K562 (cell line): ENCODE results near the gene MAP3K19. TPM values are rescaled to one million over a fixed set of nuclear protein-coding genes. Genes with fewer than 3 reads are reported as not detected.
A peak's percentile ranks its signal among the peaks of the same experiment; 100 is the strongest.

Source experiments
- ASH1L ChIP-seq: fragments of 450-650 bp; IDR thresholded peaks from 2 replicates; pipeline ENCODE4 v1.6.1; 2018; ENCODE audit warnings: borderline replicate concordance, mild to moderate bottlenecking, low read depth; ENCODE audit not compliant: partially characterized antibody
- ATF6 ChIP-seq: sonication (generic); formaldehyde crosslinking; IDR thresholded peaks from 2 replicates; pipeline ENCODE4 v1.4.0; 2020; ENCODE audit warnings: mild to moderate bottlenecking, missing genetic modification reagents
- BHLHE40 ChIP-seq: IDR thresholded peaks from 2 replicates; pipeline ENCODE4 v1.6.1; 2011; ENCODE audit warnings: low read length, improper control_type of control experiment
- BRCA1 ChIP-seq, 2 experiments: fragments of 450-650 bp in 1 of 2; sonication (generic) in 1 of 2; formaldehyde crosslinking in 1 of 2; IDR thresholded peaks; 2 replicates each; pipeline versions ENCODE4 v1.5.0 to v1.6.1; 2017 to 2020; ENCODE audit warnings: mild to moderate bottlenecking in 1 of 2, missing genetic modification reagents in 1 of 2
- CC2D1A ChIP-seq: fragments of 450-650 bp; IDR thresholded peaks from 2 replicates; pipeline ENCODE4 v1.6.1; 2017; ENCODE audit warnings: mild to moderate bottlenecking
- CHCHD3 ChIP-seq: fragments of 250-450 bp; sonication (Bioruptor Pico); IDR thresholded peaks from 2 replicates; pipeline ENCODE4 v2.1.2; 2022; ENCODE audit warnings: mild to moderate bottlenecking
- COPS2 ChIP-seq: fragments of 450-650 bp; conservative IDR thresholded peaks from 2 replicates; pipeline ENCODE4 v1.6.1; 2016; ENCODE audit warnings: mild to moderate bottlenecking, moderate library complexity
- CREM ChIP-seq: IDR thresholded peaks from 2 replicates; pipeline ENCODE4 v1.6.1; 2014; ENCODE audit warnings: antibody characterized with exemption, low read depth
- CXXC5 ChIP-seq: fragments of 250-450 bp; sonication (Bioruptor Pico); IDR thresholded peaks from 2 replicates; pipeline ENCODE4 v1.8.0; 2022; ENCODE audit warnings: inconsistent platforms, mild to moderate bottlenecking, moderate library complexity
- FOXP1 ChIP-seq: sonication (generic); formaldehyde crosslinking; IDR thresholded peaks from 2 replicates; pipeline ENCODE4 v1.8.0; 2022; ENCODE audit warnings: mild to moderate bottlenecking, missing genetic modification reagents
- GABPB1 ChIP-seq: sonication (generic); formaldehyde crosslinking; IDR thresholded peaks from 2 replicates; pipeline ENCODE4 v1.8.0; 2022; ENCODE audit warnings: mild to moderate bottlenecking, missing genetic modification reagents
- GTF2F1 ChIP-seq: IDR thresholded peaks from 2 replicates; pipeline ENCODE4 v1.6.1; 2011; ENCODE audit warnings: low read depth, low read length, improper control_type of control experiment
- HNRNPLL ChIP-seq: fragments of 200-400 bp; formaldehyde crosslinking; IDR thresholded peaks from 2 replicates; pipeline ENCODE4 v1.6.1; 2017; ENCODE audit warnings: low read length, low read depth, mild to moderate bottlenecking; ENCODE audit not compliant: poor library complexity, severe bottlenecking
- MCM5 ChIP-seq: fragments of 450-650 bp; IDR thresholded peaks from 2 replicates; pipeline ENCODE4 v1.6.1; 2016; ENCODE audit warnings: low read depth
- MEIS2 ChIP-seq: fragments of 450-650 bp; IDR thresholded peaks from 2 replicates; pipeline ENCODE4 v1.6.1; 2014; ENCODE audit warnings: mild to moderate bottlenecking; ENCODE audit not compliant: partially characterized antibody
- MLLT1 ChIP-seq, 2 experiments: fragments of 450-650 bp; IDR thresholded peaks; 2 replicates each; pipeline ENCODE4 v1.6.1; 2016
- NONO ChIP-seq, 2 experiments: fragments of 200-400 bp in 1 of 2; fragments of 450-650 bp in 1 of 2; formaldehyde crosslinking in 1 of 2; IDR thresholded peaks; 2 replicates each; pipeline ENCODE4 v1.6.1; 2017; ENCODE audit warnings: low read depth in 2 of 2, mild to moderate bottlenecking in 2 of 2, moderate library complexity in 2 of 2, low read length in 1 of 2
- NR2C1 ChIP-seq, 2 experiments: fragments of 450-650 bp; IDR thresholded peaks; 2 replicates each; pipeline ENCODE4 v1.6.1; 2017; ENCODE audit warnings: mild to moderate bottlenecking in 2 of 2, antibody characterized with exemption in 1 of 2, inconsistent platforms in 1 of 2, missing compliant biosample characterization in 1 of 2, missing genetic modification characterization in 1 of 2
- POLR2G ChIP-seq: fragments of 200-400 bp; formaldehyde crosslinking; IDR thresholded peaks from 2 replicates; pipeline ENCODE4 v1.6.1; 2017; ENCODE audit warnings: low read depth, mild to moderate bottlenecking, antibody characterized with exemption, low read length, moderate library complexity
- TAF7 ChIP-seq: fragments of 450-650 bp; IDR thresholded peaks from 2 replicates; pipeline ENCODE4 v1.6.1; 2016; ENCODE audit warnings: missing genetic modification characterization, missing compliant biosample characterization
- XRCC5 ChIP-seq: fragments of 200-400 bp; formaldehyde crosslinking; IDR thresholded peaks from 2 replicates; pipeline ENCODE4 v1.6.1; 2017; ENCODE audit warnings: low read depth, mild to moderate bottlenecking, low read length
- ZFX ChIP-seq: sonication (generic); formaldehyde crosslinking; IDR thresholded peaks from 2 replicates; pipeline ENCODE4 v1.8.0; 2022; ENCODE audit warnings: mild to moderate bottlenecking, missing genetic modification reagents, moderate library complexity
- ZNF140 ChIP-seq: fragments of 250-450 bp; sonication (Bioruptor Pico); IDR thresholded peaks from 2 replicates; pipeline ENCODE4 v1.8.0; 2021; ENCODE audit warnings: moderate library complexity, mild to moderate bottlenecking, inconsistent platforms
- ZNF431 ChIP-seq: sonication (generic); formaldehyde crosslinking; IDR thresholded peaks from 2 replicates; pipeline ENCODE4 v1.8.0; 2022; ENCODE audit warnings: mild to moderate bottlenecking, missing genetic modification reagents
- ZNF586 ChIP-seq: fragments of 450-650 bp; formaldehyde crosslinking; conservative IDR thresholded peaks from 2 replicates; pipeline ENCODE4 v1.4.0; 2020; ENCODE audit warnings: mild to moderate bottlenecking, moderate library complexity
- polyA plus RNA-seq, 8 experiments: library from polyadenylated mRNA; depleted of rRNA in 4 of 8; stranded (reverse) in 5 of 8; unstranded in 3 of 8; fragments of >200 nt; fragmentation: Nextera tagmentation in 2 of 8; fragmentation: Illumina TruSeq in 1 of 8; extraction: Ambion mirVana in 2 of 8; extraction: Trizol in 1 of 8; gene quantifications; 2 replicates each; pipeline versions ENCODE4 v1.2.1 to v1.2.3, GENCODE V29; 2011 to 2014; ENCODE audit warnings: inconsistent platforms in 1 of 8, missing spikeins in 1 of 8
- total RNA-seq, 7 experiments: library from RNA; depleted of rRNA in 6 of 7; stranded (reverse); fragments of >200 nt in 6 of 7; fragmentation: Illumina TruSeq in 2 of 7; extraction: Trizol in 2 of 7; gene quantifications; 2 replicates each; pipeline versions ENCODE4 v1.2.1 to v1.2.3, GENCODE V29; 2011 to 2021; ENCODE audit warnings: low replicate concordance in 1 of 7
- TF ChIP-seq, protein P1 (sequence below): fragments of 250-450 bp; sonication (Bioruptor Pico); IDR thresholded peaks from 2 replicates; pipeline ENCODE4 v1.5.0; 2020; ENCODE audit warnings: mild to moderate bottlenecking

The MAP3K19 gene
- total and polyA plus RNA-seq, 9 of the 15 experiments (the other 6 are each of a cell fraction or from before 2014, with no cell fraction given): 0.29 TPM; not detected in 8

- TF ChIP-seq ZFX: no peak; the same call in 1 of the 2 replicates
- TF ChIP-seq POLR2G: peak; percentile 82
- no peak for TF ChIP-seq BRCA1 (IDR thresholded peaks at IDR 0.05)
- no peak for TF ChIP-seq BRCA1 (CRISPR knock-in tag; IDR thresholded peaks at IDR 0.05)
- TF ChIP-seq XRCC5: no peak
- TF ChIP-seq, protein P1, sequence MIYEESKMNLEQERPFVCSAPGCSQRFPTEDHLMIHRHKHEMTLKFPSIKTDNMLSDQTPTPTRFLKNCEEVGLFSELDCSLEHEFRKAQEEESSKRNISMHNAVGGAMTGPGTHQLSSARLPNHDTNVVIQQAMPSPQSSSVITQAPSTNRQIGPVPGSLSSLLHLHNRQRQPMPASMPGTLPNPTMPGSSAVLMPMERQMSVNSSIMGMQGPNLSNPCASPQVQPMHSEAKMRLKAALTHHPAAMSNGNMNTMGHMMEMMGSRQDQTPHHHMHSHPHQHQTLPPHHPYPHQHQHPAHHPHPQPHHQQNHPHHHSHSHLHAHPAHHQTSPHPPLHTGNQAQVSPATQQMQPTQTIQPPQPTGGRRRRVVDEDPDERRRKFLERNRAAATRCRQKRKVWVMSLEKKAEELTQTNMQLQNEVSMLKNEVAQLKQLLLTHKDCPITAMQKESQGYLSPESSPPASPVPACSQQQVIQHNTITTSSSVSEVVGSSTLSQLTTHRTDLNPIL (CRISPR knock-in tag): no peak
- TF ChIP-seq NONO (IDR thresholded peaks at IDR 0.05; ENCODE audit: low read depth in 2 of 2, low read length in 1 of 2): peak; percentile 42 to 70; a peak in 2 of 4 replicates
- TF ChIP-seq GABPB1 (CRISPR knock-in tag): no peak; the same call in 1 of the 2 replicates
- TF ChIP-seq ASH1L: no peak
- TF ChIP-seq GTF2F1: peak; percentile 46; the same call in 1 of the 2 replicates
- TF ChIP-seq TAF7 (tag): no peak; the same call in none of the 2 replicates
- peak; percentile 88 for TF ChIP-seq BHLHE40
- no peak for TF ChIP-seq NR2C1 (IDR thresholded peaks at IDR 0.05)
- peak; percentile 8; the same call in 1 of the 2 replicates for TF ChIP-seq NR2C1 (tag; IDR thresholded peaks at IDR 0.05)
- no peak for TF ChIP-seq MEIS2
- no peak for TF ChIP-seq COPS2
- TF ChIP-seq ZNF431: no peak
- no peak for TF ChIP-seq ZNF140
- TF ChIP-seq CREM: no peak
- no peak for TF ChIP-seq ZNF586 (CRISPR knock-in tag)
- TF ChIP-seq HNRNPLL: peak; percentile 87
- no peak; a peak in 2 of 4 replicates for TF ChIP-seq MLLT1 (IDR thresholded peaks at IDR 0.05)
- no peak for TF ChIP-seq MCM5
- no peak for TF ChIP-seq FOXP1
- TF ChIP-seq CHCHD3 (CRISPR knock-in tag): no peak
- TF ChIP-seq CXXC5 (CRISPR knock-in tag): peak; percentile 80
- no peak for TF ChIP-seq ATF6 (CRISPR knock-in tag)
- no peak for TF ChIP-seq CC2D1A
Observed at GRCh38 chr2:134917888-134918525, 129.2 kb downstream of the MAP3K19 start (continued).
